Measurements from ENCODE around the gene RPN1. TPM values are rescaled to one million over a fixed set of nuclear protein-coding genes. Genes with fewer than 3 reads are reported as not detected.

RPN1 gene
- total and polyA plus RNA-seq, 2 of the 13 experiments (the other 11 are each of a cell fraction or from before 2014, with no cell fraction given): 290 to 342 TPM

DNA sequence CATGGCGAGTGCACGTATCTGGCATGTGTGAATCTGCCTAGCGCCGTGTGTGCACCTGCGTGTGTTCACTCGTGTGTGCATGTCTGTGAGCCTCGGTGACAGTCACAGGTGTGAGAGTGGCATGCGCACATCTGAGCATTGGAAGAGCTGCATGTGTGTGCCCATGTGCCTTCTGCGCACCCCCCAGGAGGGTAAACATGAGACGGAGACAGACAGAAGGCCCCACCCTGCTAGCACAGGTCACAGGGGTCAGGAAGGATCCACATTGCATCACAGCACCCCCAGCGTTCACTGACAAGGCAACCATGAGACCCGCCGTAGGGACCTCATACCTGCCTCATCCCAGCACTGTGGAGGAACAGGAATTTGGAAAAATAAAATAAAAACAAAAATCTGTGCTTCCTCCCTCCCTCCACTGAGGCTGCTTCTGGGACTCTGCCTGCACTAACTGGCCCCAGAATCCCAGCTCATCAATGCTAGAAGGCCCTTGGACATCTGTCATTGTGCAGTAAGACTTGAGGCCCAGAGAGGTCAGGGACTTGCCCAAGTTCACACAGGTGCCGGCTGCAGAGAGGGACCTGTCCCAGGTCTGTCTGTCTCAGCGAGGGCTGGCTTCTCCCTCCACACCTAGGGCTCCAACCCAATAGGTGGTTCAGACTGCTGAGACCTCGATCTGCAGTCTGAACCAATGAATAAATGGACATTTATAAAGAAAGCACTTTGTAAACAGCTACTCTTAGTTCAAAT is 37.4 kb downstream of the RPN1 start (continued):
- no peak for TF ChIP-seq ZNF382 (CRISPR knock-in tag; IDR thresholded peaks at IDR 0.05; ENCODE audit: borderline replicate concordance)
- no peak for TF ChIP-seq ZNF383 (CRISPR knock-in tag; IDR thresholded peaks at IDR 0.05; ENCODE audit: borderline replicate concordance)
- no peak for TF ChIP-seq CREB1 (IDR thresholded peaks at IDR 0.05)
- no peak for TF ChIP-seq CREB1 (CRISPR knock-in tag; IDR thresholded peaks at IDR 0.05)
- TF ChIP-seq FOXA1 (IDR thresholded peaks at IDR 0.05): no peak
- TF ChIP-seq FOXA1 (CRISPR knock-in tag; IDR thresholded peaks at IDR 0.05): peak; percentile 78
- TF ChIP-seq NONO (IDR thresholded peaks at IDR 0.05): no peak
- TF ChIP-seq NONO (CRISPR knock-in tag; conservative IDR thresholded peaks at IDR 0.05): no peak
- TF ChIP-seq, protein P1, sequence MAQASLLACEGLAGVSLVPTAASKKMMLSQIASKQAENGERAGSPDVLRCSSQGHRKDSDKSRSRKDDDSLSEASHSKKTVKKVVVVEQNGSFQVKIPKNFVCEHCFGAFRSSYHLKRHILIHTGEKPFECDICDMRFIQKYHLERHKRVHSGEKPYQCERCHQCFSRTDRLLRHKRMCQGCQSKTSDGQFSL (CRISPR knock-in tag; IDR thresholded peaks at IDR 0.05): peak; percentile 89
- TF ChIP-seq CEBPG (CRISPR knock-in tag; IDR thresholded peaks at IDR 0.05): peak; percentile 78
- TF ChIP-seq, protein P2, sequence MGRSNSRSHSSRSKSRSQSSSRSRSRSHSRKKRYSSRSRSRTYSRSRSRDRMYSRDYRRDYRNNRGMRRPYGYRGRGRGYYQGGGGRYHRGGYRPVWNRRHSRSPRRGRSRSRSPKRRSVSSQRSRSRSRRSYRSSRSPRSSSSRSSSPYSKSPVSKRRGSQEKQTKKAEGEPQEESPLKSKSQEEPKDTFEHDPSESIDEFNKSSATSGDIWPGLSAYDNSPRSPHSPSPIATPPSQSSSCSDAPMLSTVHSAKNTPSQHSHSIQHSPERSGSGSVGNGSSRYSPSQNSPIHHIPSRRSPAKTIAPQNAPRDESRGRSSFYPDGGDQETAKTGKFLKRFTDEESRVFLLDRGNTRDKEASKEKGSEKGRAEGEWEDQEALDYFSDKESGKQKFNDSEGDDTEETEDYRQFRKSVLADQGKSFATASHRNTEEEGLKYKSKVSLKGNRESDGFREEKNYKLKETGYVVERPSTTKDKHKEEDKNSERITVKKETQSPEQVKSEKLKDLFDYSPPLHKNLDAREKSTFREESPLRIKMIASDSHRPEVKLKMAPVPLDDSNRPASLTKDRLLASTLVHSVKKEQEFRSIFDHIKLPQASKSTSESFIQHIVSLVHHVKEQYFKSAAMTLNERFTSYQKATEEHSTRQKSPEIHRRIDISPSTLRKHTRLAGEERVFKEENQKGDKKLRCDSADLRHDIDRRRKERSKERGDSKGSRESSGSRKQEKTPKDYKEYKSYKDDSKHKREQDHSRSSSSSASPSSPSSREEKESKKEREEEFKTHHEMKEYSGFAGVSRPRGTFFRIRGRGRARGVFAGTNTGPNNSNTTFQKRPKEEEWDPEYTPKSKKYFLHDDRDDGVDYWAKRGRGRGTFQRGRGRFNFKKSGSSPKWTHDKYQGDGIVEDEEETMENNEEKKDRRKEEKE (IDR thresholded peaks at IDR 0.05): no peak
- no peak for TF ChIP-seq HCFC1 (IDR thresholded peaks at IDR 0.05; ENCODE audit: low read depth, low read length)
- TF ChIP-seq SMAD3 (CRISPR knock-in tag; IDR thresholded peaks at IDR 0.05): no peak
- TF ChIP-seq, protein P3, sequence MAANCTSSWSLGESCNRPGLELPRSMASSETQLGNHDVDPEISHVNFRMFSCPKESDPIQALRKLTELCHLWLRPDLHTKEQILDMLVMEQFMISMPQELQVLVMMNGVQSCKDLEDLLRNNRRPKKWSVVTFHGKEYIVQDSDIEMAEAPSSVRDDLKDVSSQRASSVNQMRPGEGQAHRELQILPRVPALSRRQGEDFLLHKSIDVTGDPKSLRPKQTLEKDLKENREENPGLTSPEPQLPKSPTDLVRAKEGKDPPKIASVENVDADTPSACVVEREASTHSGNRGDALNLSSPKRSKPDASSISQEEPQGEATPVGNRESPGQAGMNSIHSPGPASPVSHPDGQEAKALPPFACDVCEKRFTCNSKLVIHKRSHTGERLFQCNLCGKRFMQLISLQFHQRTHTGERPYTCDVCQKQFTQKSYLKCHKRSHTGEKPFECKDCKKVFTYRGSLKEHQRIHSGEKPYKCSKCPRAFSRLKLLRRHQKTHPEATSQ (CRISPR knock-in tag; IDR thresholded peaks at IDR 0.05; ENCODE audit: borderline replicate concordance): no peak
- TF ChIP-seq NFYB (CRISPR knock-in tag; IDR thresholded peaks at IDR 0.05): no peak
- TF ChIP-seq FOXA3 (CRISPR knock-in tag; IDR thresholded peaks at IDR 0.05): peak; percentile 80
- no peak for TF ChIP-seq MXI1 (IDR thresholded peaks at IDR 0.05; ENCODE audit: borderline replicate concordance, low read depth, low read length)
- no peak for TF ChIP-seq ERF (CRISPR knock-in tag; IDR thresholded peaks at IDR 0.05)
- TF ChIP-seq, protein P4, sequence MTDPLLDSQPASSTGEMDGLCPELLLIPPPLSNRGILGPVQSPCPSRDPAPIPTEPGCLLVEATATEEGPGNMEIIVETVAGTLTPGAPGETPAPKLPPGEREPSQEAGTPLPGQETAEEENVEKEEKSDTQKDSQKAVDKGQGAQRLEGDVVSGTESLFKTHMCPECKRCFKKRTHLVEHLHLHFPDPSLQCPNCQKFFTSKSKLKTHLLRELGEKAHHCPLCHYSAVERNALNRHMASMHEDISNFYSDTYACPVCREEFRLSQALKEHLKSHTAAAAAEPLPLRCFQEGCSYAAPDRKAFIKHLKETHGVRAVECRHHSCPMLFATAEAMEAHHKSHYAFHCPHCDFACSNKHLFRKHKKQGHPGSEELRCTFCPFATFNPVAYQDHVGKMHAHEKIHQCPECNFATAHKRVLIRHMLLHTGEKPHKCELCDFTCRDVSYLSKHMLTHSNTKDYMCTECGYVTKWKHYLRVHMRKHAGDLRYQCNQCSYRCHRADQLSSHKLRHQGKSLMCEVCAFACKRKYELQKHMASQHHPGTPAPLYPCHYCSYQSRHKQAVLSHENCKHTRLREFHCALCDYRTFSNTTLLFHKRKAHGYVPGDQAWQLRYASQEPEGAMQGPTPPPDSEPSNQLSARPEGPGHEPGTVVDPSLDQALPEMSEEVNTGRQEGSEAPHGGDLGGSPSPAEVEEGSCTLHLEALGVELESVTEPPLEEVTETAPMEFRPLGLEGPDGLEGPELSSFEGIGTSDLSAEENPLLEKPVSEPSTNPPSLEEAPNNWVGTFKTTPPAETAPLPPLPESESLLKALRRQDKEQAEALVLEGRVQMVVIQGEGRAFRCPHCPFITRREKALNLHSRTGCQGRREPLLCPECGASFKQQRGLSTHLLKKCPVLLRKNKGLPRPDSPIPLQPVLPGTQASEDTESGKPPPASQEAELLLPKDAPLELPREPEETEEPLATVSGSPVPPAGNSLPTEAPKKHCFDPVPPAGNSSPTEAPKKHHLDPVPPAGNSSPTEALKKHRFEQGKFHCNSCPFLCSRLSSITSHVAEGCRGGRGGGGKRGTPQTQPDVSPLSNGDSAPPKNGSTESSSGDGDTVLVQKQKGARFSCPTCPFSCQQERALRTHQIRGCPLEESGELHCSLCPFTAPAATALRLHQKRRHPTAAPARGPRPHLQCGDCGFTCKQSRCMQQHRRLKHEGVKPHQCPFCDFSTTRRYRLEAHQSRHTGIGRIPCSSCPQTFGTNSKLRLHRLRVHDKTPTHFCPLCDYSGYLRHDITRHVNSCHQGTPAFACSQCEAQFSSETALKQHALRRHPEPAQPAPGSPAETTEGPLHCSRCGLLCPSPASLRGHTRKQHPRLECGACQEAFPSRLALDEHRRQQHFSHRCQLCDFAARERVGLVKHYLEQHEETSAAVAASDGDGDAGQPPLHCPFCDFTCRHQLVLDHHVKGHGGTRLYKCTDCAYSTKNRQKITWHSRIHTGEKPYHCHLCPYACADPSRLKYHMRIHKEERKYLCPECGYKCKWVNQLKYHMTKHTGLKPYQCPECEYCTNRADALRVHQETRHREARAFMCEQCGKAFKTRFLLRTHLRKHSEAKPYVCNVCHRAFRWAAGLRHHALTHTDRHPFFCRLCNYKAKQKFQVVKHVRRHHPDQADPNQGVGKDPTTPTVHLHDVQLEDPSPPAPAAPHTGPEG (CRISPR knock-in tag; IDR thresholded peaks at IDR 0.05): no peak
- TF ChIP-seq NR2F6 (IDR thresholded peaks at IDR 0.05): peak; percentile 93
- peak; percentile 90 for TF ChIP-seq NR2F6 (CRISPR knock-in tag; IDR thresholded peaks at IDR 0.05)
- TF ChIP-seq GTF2F1 (IDR thresholded peaks at IDR 0.05; ENCODE audit: low read length): no peak

Data from HepG2 (cell line).